Measurements from ENCODE around the gene TDRD7. TPM values are rescaled to one million over a fixed set of nuclear protein-coding genes. Genes with fewer than 3 reads are reported as not detected.

Gene TDRD7
- polyA plus RNA-seq, 1 donor from 2014 or later: 9.7 TPM

DNA sequence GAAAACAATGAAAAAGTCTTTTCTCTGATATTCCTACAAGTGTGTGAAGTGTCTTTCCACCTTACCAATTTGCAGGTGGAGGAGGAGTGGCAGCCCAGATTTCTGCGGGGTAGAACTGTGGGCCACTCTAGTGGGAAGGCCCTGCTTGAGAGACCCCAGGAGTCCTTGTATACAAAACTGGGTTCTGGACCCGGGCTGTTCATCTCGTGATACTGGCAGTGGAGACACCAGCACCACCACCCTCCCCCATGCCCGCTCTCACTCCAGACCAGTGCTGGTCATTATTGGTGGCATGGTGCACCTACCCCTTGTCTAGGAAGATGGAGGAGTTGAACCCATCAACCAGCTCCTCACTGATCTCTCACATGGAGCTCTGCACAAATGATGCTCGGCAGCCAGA, 16.2 kb upstream of the TDRD7 start:
- no peak overlapping the region for H3K4me3 ChIP-seq (ENCODE audit: low read length)
- no peak overlapping the region for H3K4me2 ChIP-seq (ENCODE audit: low read length)
- TF ChIP-seq EZH2 (IDR thresholded peaks at IDR 0.05; ENCODE audit: borderline replicate concordance, insufficient read depth, low read length, poor library complexity, severe bottlenecking) (no peak), MXI1 (conservative IDR thresholded peaks at IDR 0.05; ENCODE audit: poor library complexity, severe bottlenecking) (no peak), SMC3 (conservative IDR thresholded peaks at IDR 0.05; ENCODE audit: poor library complexity) (no peak), RAD21 (conservative IDR thresholded peaks at IDR 0.05) (no peak), POLR2AphosphoS5 (IDR thresholded peaks at IDR 0.05) (no peak), TAF1 (IDR thresholded peaks at IDR 0.05; ENCODE audit: low read depth) (no peak)
- TF ChIP-seq, protein P1, sequence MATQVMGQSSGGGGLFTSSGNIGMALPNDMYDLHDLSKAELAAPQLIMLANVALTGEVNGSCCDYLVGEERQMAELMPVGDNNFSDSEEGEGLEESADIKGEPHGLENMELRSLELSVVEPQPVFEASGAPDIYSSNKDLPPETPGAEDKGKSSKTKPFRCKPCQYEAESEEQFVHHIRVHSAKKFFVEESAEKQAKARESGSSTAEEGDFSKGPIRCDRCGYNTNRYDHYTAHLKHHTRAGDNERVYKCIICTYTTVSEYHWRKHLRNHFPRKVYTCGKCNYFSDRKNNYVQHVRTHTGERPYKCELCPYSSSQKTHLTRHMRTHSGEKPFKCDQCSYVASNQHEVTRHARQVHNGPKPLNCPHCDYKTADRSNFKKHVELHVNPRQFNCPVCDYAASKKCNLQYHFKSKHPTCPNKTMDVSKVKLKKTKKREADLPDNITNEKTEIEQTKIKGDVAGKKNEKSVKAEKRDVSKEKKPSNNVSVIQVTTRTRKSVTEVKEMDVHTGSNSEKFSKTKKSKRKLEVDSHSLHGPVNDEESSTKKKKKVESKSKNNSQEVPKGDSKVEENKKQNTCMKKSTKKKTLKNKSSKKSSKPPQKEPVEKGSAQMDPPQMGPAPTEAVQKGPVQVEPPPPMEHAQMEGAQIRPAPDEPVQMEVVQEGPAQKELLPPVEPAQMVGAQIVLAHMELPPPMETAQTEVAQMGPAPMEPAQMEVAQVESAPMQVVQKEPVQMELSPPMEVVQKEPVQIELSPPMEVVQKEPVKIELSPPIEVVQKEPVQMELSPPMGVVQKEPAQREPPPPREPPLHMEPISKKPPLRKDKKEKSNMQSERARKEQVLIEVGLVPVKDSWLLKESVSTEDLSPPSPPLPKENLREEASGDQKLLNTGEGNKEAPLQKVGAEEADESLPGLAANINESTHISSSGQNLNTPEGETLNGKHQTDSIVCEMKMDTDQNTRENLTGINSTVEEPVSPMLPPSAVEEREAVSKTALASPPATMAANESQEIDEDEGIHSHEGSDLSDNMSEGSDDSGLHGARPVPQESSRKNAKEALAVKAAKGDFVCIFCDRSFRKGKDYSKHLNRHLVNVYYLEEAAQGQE (IDR thresholded peaks at IDR 0.05; ENCODE audit: borderline replicate concordance): no peak
- no peaks in the 10 kb centered on the region for H3K79me2 ChIP-seq (replicated peaks; ENCODE audit: insufficient read depth, low read length)
- H3K9ac ChIP-seq (ENCODE audit: low read length): no peak overlapping the region
- H3K9me3 ChIP-seq (ENCODE audit: low read length): no peaks in the 10 kb centered on the region
- H3K27ac ChIP-seq (ENCODE audit: low read length): no peak overlapping the region
- no peaks in the 10 kb centered on the region for H3K36me3 ChIP-seq (ENCODE audit: insufficient read depth, low read length)
- no peaks in the 10 kb centered on the region for H3F3A ChIP-seq (ENCODE audit: insufficient read depth, low read length, poor library complexity, severe bottlenecking)
- no peak overlapping the region for H2AFZ ChIP-seq (ENCODE audit: low read depth, low read length)
- H3K27me3 ChIP-seq (ENCODE audit: insufficient read depth, low read depth, low read length): no peaks in the 10 kb centered on the region
- H3K9me2 ChIP-seq (ENCODE audit: insufficient read depth, low read length): no peaks in the 10 kb centered on the region
- H4K20me1 ChIP-seq (ENCODE audit: insufficient read depth): no peaks in the 10 kb centered on the region

DNA sequence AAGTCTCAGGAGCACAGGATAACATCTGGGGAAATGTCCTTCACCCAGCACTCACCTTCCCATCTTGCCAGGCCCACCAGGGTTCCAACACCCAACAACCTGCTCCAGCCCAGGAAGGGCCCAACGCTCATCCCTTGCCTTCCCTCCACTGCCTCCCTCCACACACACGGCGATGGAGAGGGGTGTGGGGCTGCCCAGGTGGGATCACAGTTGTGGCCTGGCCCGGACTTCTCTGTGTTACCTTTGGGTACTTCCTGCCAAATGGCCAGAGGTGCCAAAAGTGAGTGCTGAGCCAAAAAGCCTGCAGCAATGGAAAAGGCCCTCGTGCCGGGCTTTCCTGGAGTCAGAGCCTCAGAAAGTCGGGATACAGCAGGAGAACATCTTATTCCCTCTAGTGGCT, 15.6 kb upstream of the TDRD7 start:
- H3K79me2 ChIP-seq (replicated peaks; ENCODE audit: insufficient read depth, low read length): no peaks in the 10 kb centered on the region
- H3K27me3 ChIP-seq (ENCODE audit: insufficient read depth, low read depth, low read length): no peaks in the 10 kb centered on the region
- no peaks in the 10 kb centered on the region for H3K36me3 ChIP-seq (ENCODE audit: insufficient read depth, low read length)
- H3K9ac ChIP-seq (ENCODE audit: low read length): no peak overlapping the region
- TF ChIP-seq RAD21 (conservative IDR thresholded peaks at IDR 0.05): no peak
- no peak for TF ChIP-seq SMC3 (conservative IDR thresholded peaks at IDR 0.05; ENCODE audit: poor library complexity)
- no peak for TF ChIP-seq EZH2 (IDR thresholded peaks at IDR 0.05; ENCODE audit: borderline replicate concordance, insufficient read depth, low read length, poor library complexity, severe bottlenecking)
- no peak for TF ChIP-seq TAF1 (IDR thresholded peaks at IDR 0.05; ENCODE audit: low read depth)
- TF ChIP-seq, protein P1 (IDR thresholded peaks at IDR 0.05; ENCODE audit: borderline replicate concordance): no peak
- TF ChIP-seq MXI1 (conservative IDR thresholded peaks at IDR 0.05; ENCODE audit: poor library complexity, severe bottlenecking): no peak
- TF ChIP-seq, protein P2, sequence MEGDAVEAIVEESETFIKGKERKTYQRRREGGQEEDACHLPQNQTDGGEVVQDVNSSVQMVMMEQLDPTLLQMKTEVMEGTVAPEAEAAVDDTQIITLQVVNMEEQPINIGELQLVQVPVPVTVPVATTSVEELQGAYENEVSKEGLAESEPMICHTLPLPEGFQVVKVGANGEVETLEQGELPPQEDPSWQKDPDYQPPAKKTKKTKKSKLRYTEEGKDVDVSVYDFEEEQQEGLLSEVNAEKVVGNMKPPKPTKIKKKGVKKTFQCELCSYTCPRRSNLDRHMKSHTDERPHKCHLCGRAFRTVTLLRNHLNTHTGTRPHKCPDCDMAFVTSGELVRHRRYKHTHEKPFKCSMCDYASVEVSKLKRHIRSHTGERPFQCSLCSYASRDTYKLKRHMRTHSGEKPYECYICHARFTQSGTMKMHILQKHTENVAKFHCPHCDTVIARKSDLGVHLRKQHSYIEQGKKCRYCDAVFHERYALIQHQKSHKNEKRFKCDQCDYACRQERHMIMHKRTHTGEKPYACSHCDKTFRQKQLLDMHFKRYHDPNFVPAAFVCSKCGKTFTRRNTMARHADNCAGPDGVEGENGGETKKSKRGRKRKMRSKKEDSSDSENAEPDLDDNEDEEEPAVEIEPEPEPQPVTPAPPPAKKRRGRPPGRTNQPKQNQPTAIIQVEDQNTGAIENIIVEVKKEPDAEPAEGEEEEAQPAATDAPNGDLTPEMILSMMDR (IDR thresholded peaks at IDR 0.05; ENCODE audit: poor library complexity, severe bottlenecking): no peak
- no peak for TF ChIP-seq POLR2AphosphoS5 (IDR thresholded peaks at IDR 0.05)
- TF ChIP-seq EP300 (conservative IDR thresholded peaks at IDR 0.05; ENCODE audit: poor library complexity, severe bottlenecking): no peak
- no peak overlapping the region for H3K4me2 ChIP-seq (ENCODE audit: low read length)
- H3K4me3 ChIP-seq (ENCODE audit: low read length): no peak overlapping the region
- no peaks in the 10 kb centered on the region for H3K9me3 ChIP-seq (ENCODE audit: low read length)
- no peak overlapping the region for H2AFZ ChIP-seq (ENCODE audit: low read depth, low read length)
- no peaks in the 10 kb centered on the region for H3F3A ChIP-seq (ENCODE audit: insufficient read depth, low read length, poor library complexity, severe bottlenecking)
- no peaks in the 10 kb centered on the region for H4K20me1 ChIP-seq (ENCODE audit: insufficient read depth)
- no peak overlapping the region for H3K27ac ChIP-seq (ENCODE audit: low read length)
- no peaks in the 10 kb centered on the region for H3K9me2 ChIP-seq (ENCODE audit: insufficient read depth, low read length)
